ENCODE data around the gene GABRR2.
"Not testable (repeated sequence)": the region's sequence is repeated elsewhere in the genome, so short reads cannot be mapped to it uniquely, and the experiment has no call there.

GABRR2 gene

GRCh38 chr6:89324304-89324703 lies 9.2 kb upstream of the GABRR2 start:
- no peak for DNase-seq (ENCODE audit: low spot score)

- DNase-seq (ENCODE audit: low spot score): no peak
These were observed 8.4 kb upstream of the GABRR2 start for GRCh38 chr6:89323511-89323971.

- no peak for DNase-seq (ENCODE audit: low spot score)
These were observed 6.3 kb upstream of the GABRR2 start for GRCh38 chr6:89321131-89321970.

- DNase-seq (ENCODE audit: low spot score): no peak
These were observed 5.0 kb upstream of the GABRR2 start for GRCh38 chr6:89320012-89320559.

GRCh38 chr6:89317067-89317466 lies 2.0 kb upstream of the GABRR2 start:
- no peak for DNase-seq (ENCODE audit: low spot score)

- DNase-seq (ENCODE audit: low spot score): no peak
These were observed 407 bp downstream of the GABRR2 start for GRCh38 chr6:89314692-89315091.

GRCh38 chr6:89313006-89313405 lies 2.1 kb downstream of the GABRR2 start:
- DNase-seq (ENCODE audit: low spot score): no peak

- no peak for DNase-seq (ENCODE audit: low spot score)
These were observed 3.1 kb downstream of the GABRR2 start for GRCh38 chr6:89311853-89312531.

GRCh38 chr6:89311530-89311852 lies 3.6 kb downstream of the GABRR2 start:
- no peak for DNase-seq (ENCODE audit: low spot score)

- no peak for DNase-seq (ENCODE audit: low spot score)
These were observed 4.2 kb downstream of the GABRR2 start for GRCh38 chr6:89310929-89311328.

- no peak for DNase-seq (ENCODE audit: low spot score)
These were observed 6.3 kb downstream of the GABRR2 start for GRCh38 chr6:89308525-89309395.

GRCh38 chr6:89304517-89304916 lies 10.6 kb downstream of the GABRR2 start:
- DNase-seq (ENCODE audit: low spot score): not testable (repeated sequence)

- no peak for DNase-seq (ENCODE audit: low spot score)
These were observed 12.2 kb downstream of the GABRR2 start for GRCh38 chr6:89302936-89303335.

GRCh38 chr6:89302195-89302770 lies 12.8 kb downstream of the GABRR2 start:
- DNase-seq (ENCODE audit: low spot score): no peak

- no peak for DNase-seq (ENCODE audit: low spot score)
These were observed 13.4 kb downstream of the GABRR2 start for GRCh38 chr6:89301586-89302194.

- DNase-seq (ENCODE audit: low spot score): no peak
These were observed 15.6 kb downstream of the GABRR2 start for GRCh38 chr6:89299466-89299850.

- no peak for DNase-seq (ENCODE audit: low spot score)
These were observed 16.2 kb downstream of the GABRR2 start for GRCh38 chr6:89298680-89299465.

- no peak for DNase-seq (ENCODE audit: low spot score)
These were observed 17.3 kb downstream of the GABRR2 start for GRCh38 chr6:89297695-89298351.

- DNase-seq (ENCODE audit: low spot score): no peak
These were observed 19.1 kb downstream of the GABRR2 start for GRCh38 chr6:89295981-89296380.

GRCh38 chr6:89295116-89295515 lies 20.0 kb downstream of the GABRR2 start:
- DNase-seq (ENCODE audit: low spot score): not testable (repeated sequence)

All from hematopoietic multipotent progenitor cell treated with erythropoietin and hydrocortisone succinate and interleukin-3 and kit ligand, for 15 days (in vitro differentiated cells).